Esophagus squamous epithelium (tissue), 4 donors: ENCODE measurements around the gene ASB2.

Experiments
- POLR2A ChIP-seq, 4 donors: fragments of 450-650 bp; IDR thresholded peaks; one replicate each; pipeline ENCODE4 v1.6.1; 2017; ENCODE audit warnings: antibody characterized with exemption in 4 of 4, mild to moderate bottlenecking in 4 of 4, moderate library complexity in 3 of 4
- TF ChIP-seq, protein P1 (sequence below), 6 experiments: fragments of 450-650 bp in 4 of 6; fragments of 200-600 bp in 2 of 6; sonication (generic) in 2 of 6; IDR thresholded peaks; one replicate each; pipeline ENCODE4 v1.5.1; 2016 to 2019; ENCODE audit warnings: antibody characterized with exemption in 6 of 6, mild to moderate bottlenecking in 4 of 6, moderate library complexity in 4 of 6

DNA sequence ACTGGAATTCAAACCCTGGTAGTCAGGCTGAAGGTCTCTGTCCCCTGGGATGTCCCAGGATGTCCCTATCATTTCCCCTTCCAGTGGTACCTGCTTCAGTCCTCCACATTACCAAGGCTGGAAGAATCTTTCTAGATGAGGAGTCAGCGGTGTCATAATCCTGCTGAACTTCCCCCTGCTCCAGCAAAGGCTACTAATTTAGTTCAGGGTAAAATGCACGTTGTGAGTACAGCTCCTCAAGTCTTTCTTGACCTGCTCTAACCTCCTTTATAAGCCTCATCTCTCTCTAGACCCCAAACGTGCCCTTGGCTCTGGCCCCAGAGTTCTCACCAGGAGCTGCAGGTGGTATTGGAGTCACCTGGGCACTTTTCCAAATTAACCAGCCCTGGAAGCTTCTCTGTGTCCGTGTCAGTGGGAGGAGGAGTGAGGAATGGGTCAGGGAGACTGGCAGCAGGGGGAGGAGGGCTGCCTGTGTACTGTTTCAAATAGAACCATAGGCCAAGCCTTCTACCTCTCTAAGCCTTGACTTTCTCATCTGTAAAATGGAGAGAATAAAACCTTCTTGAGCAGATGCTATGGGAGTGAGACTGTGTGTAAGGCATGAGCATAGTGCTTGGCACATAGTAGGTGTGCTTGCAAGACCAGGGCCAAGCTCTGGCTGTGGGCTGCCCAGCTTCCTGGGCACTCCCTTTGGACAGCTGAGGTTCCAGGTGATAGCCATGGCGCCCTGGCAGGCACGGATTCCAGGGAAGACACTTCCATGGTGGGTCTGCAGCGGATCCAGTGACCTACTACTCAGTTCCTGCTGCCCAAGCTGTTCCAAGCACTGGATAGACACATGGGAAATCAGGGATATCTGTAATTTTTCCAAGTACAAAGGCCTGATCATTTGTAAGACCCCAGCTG, 24.5 kb downstream of the ASB2 start:
- TF ChIP-seq, protein P1, sequence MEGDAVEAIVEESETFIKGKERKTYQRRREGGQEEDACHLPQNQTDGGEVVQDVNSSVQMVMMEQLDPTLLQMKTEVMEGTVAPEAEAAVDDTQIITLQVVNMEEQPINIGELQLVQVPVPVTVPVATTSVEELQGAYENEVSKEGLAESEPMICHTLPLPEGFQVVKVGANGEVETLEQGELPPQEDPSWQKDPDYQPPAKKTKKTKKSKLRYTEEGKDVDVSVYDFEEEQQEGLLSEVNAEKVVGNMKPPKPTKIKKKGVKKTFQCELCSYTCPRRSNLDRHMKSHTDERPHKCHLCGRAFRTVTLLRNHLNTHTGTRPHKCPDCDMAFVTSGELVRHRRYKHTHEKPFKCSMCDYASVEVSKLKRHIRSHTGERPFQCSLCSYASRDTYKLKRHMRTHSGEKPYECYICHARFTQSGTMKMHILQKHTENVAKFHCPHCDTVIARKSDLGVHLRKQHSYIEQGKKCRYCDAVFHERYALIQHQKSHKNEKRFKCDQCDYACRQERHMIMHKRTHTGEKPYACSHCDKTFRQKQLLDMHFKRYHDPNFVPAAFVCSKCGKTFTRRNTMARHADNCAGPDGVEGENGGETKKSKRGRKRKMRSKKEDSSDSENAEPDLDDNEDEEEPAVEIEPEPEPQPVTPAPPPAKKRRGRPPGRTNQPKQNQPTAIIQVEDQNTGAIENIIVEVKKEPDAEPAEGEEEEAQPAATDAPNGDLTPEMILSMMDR (IDR thresholded peaks at IDR 0.05): no peak
- no peak for TF ChIP-seq POLR2A (IDR thresholded peaks at IDR 0.05)
